Left lobe of liver (tissue), 2 donors: ENCODE measurements around the gene FHIP1B. TPM values are rescaled to one million over a fixed set of nuclear protein-coding genes. Genes with fewer than 3 reads are reported as not detected.

ENCODE experiments used
- ATAC-seq: fragments of 200-7000 bp; cut with Tn5 transposase; one replicate; pipeline ENCODE4 v1.9.1; 2020; ENCODE audit warnings: mild to moderate bottlenecking, moderate library complexity
- DNase-seq: peaks from one replicate; pipeline ENCODE4 v3.0.0-alpha.2; 2020; ENCODE audit warnings: low spot score
- total RNA-seq: library from RNA; stranded (reverse); gene quantifications from one replicate; pipeline ENCODE4 v1.2.1, GENCODE V29; 2021
- donor health status: DM: no; HTN: no; CAD: no; lungs with moderate emphysema.
- donor health status: DM: no; HTN: yes; CAD: no.

The FHIP1B gene
- total RNA-seq, 1 donor from 2014 or later = 32.1 TPM

- no peak for ATAC-seq
- DNase-seq = no peak
Measured at GRCh38 chr11:6203327-6203726, 31.1 kb downstream of the FHIP1B start.

DNA sequence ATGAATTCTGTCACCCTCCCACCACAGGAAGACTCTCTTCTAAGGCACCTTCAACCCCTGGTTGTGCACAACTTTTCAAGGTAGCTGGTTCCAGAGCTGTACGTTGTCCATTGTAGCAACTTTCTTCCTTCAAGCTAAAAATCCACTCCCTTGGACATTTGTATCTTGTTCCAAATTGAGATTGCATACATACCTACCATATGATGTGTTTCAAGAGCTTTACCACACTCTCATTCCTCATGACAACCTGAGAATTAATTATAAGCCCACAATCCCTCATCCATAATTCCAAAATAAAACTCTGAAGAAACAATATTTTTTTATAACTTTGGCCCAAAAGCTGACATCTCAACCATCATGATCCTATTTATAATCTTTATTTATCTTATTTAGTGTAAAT lies 32.4 kb downstream of the FHIP1B start:
- ATAC-seq = no peak
- no peak for DNase-seq

GRCh38 chr11:6201481-6201880 lies 33.0 kb downstream of the FHIP1B start:
- no peak for ATAC-seq

GRCh38 chr11:6200975-6201374 lies 33.5 kb downstream of the FHIP1B start:
- DNase-seq (no peak), ATAC-seq (peak; percentile 23)

More at GRCh38 chr11:6201481-6201880, 33.0 kb downstream of the FHIP1B start:
- no peak for DNase-seq

DNA sequence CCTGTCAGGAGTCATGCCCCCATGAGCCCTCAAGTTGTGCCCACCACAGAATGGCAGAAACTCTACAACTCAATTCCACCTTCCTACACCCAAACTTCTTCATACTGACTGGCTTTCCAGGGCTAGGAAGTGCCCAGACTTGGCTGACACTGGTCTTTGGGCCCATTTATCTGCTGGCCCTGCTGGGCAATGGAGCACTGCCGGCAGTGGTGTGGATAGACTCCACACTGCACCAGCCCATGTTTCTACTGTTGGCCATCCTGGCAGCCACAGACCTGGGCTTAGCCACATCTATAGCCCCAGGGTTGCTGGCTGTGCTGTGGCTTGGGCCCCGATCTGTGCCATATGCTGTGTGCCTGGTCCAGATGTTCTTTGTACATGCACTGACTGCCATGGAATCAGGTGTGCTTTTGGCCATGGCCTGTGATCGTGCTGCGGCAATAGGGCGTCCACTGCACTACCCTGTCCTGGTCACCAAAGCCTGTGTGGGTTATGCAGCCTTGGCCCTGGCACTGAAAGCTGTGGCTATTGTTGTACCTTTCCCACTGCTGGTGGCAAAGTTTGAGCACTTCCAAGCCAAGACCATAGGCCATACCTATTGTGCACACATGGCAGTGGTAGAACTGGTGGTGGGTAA lies 35.1 kb downstream of the FHIP1B start, which contains the start of gene OR52W1:
Gene OR52W1 (plus strand): TSS at position 51 of the 637 bp plus-strand sequence. CDS start 0 bp downstream, at position 51.
- ATAC-seq (no peak), DNase-seq (no peak)

DNA sequence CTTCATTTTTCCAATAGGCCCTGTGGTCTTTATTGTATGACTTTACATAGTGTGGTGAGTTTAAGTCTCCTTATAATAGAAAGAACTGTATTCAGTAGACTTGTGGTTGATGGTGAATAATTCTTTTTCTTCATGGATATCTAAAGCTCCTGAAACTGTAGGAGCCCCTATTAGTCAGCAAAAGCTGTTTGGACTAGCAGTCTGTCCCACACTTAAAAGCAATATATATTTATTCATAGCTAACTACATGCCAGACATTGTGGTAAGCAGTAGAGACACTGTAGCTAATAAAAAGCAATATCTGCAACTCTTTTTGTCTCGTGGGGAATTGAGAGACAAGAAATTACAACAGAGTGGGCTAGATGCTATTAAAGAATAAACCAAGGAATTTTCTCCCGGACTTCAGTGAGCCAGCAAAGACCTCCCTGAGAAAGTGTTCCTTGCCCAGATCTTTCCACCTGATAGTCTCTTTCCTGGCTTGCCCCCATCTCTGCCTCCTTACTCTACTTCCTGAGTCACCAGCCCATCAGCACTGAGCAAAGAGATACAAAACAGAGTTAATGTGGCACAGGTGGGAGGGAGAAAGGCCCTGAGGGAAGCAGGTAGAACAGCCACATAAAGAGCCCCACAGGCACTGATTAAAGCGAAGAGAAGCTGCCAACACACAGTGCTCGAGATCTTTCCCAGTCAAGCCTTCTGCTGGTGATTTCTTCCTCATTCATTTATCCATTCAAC lies 36.8 kb downstream of the FHIP1B start:
- no peak for ATAC-seq
- DNase-seq = no peak

GRCh38 chr11:6196396-6196795 lies 38.0 kb downstream of the FHIP1B start:
- DNase-seq (no peak), ATAC-seq (no peak)

- ATAC-seq (no peak), DNase-seq (no peak)
Measured at GRCh38 chr11:6194065-6194581, 40.3 kb downstream of the FHIP1B start.

DNA sequence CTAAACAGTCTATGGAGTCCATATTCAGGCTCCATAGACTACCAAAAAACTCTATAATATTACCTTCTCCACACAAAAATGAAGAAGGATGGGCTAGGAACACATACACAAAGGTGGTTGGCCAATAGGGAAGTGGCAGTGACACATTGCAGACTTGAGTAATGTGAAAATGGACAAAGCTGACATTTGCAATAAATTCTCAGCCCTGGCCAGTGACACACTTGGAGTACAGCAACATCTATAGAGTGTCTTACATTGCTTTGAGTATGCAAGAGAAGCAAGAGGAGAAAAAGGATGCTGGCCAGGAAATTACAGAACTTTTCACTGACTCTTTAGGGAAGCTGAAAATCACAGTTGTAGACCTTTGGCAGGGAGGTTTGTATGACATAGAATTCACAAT lies 42.7 kb downstream of the FHIP1B start:
- DNase-seq (no peak), ATAC-seq (no peak)

DNA sequence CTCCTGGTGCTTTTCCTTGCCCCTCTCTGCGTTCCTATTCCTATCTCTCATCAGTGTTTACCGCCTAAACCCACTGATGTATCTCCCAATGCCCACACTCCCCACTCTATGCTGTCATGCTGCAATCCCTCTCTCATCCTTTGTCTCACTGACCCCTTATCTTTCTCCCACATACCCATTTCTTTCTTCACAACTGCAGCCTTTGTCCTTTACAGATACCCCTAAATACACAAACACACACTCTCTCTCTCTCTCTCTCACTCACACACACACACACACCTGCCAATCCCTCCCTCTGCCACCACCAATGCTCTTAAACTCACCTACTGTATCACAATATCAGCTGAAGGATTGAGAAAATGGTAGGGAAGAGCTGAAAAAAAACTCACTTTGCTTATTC lies 59.0 kb downstream of the FHIP1B start:
- no peak for ATAC-seq
- no peak for DNase-seq

DNA sequence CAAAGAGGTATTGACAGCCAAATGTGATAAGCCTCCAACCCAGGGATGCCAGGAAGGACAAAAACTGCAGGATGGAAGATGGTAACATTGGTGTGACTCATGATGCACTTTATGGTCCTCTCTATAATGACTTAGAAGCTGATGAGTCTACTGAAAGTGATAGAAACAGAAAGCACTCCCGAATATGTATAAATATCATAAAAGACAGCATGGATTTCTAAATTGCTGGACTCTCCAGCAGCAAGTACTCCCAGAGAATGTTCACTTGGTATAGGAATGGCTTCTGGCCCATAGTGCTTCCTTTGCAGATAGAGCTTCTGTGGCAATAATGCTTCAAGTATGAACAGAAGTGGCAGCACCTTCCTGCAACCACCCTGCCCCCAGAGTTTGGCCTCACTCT lies 64.2 kb downstream of the FHIP1B start, which contains the start of gene OR52B2:
Gene OR52B2 (minus strand): TSS at position 101 of the 400 bp plus-strand sequence. CDS start 0 bp downstream, at position 101.
- ATAC-seq (no peak), DNase-seq (no peak)

Other genes with a start within 250 kb of the FHIP1B start
- gene OR52L1, start 247.7 kb downstream of the FHIP1B start, total RNA-seq = not detected
- not detected for gene OR56A4, start 227.7 kb downstream of the FHIP1B start, total RNA-seq
- not detected for gene OR56A1, start 203.9 kb downstream of the FHIP1B start, total RNA-seq
- gene OR56B4, start 127.0 kb downstream of the FHIP1B start, total RNA-seq = not detected
- 0.38 TPM for gene OR52B2, start 64.3 kb downstream of the FHIP1B start, total RNA-seq
- gene OR52W1, start 35.4 kb downstream of the FHIP1B start, total RNA-seq = not detected
- not detected for gene C11orf42, start 29.1 kb downstream of the FHIP1B start, total RNA-seq
- gene CNGA4, start 4.5 kb upstream of the FHIP1B start, total RNA-seq = not detected
- gene CCKBR, start 25.2 kb upstream of the FHIP1B start, total RNA-seq = not detected
- 6.1 TPM for gene CAVIN3, start 85.9 kb upstream of the FHIP1B start, total RNA-seq
- 62.0 TPM for gene SMPD1, start 155.8 kb upstream of the FHIP1B start, total RNA-seq
- gene APBB1, start 184.5 kb upstream of the FHIP1B start, total RNA-seq = 3.6 TPM
- 5,455 TPM for gene HPX, start 206.4 kb upstream of the FHIP1B start, total RNA-seq
- 7.8 TPM for gene TRIM3, start 239.3 kb upstream of the FHIP1B start, total RNA-seq
- gene ARFIP2, start 246.7 kb upstream of the FHIP1B start, total RNA-seq = 19.0 TPM
- gene TIMM10B, start 246.9 kb upstream of the FHIP1B start, total RNA-seq = 14.2 TPM